ENCODE results near the gene MFAP3L.
A peak's percentile ranks its signal among the peaks of the same experiment; 100 is the strongest.

Gene MFAP3L

GRCh38 chr4:170015285-170015684 lies 10.9 kb downstream of the MFAP3L start (continued):
- TF ChIP-seq ZBTB44 (tag by site-specific recombination; IDR thresholded peaks at IDR 0.05) (no peak), ZNF324 (tag by site-specific recombination; IDR thresholded peaks at IDR 0.05) (no peak)

GRCh38 chr4:170014359-170015011 lies 11.7 kb downstream of the MFAP3L start:
- Histone ChIP-seq H3K36me3 (ENCODE audit: control insufficient read depth in 2 of 2, insufficient read depth in 1 of 2, low read length in 2 of 2) (no peaks in the 10 kb centered on the region), H3K9me3 (ENCODE audit: control insufficient read depth, insufficient read depth, low read depth, low read length) (no peaks in the 10 kb centered on the region), H3K4me3 (ENCODE audit: low read depth, low read length) (no peak overlapping the region), H3K4me1 (ENCODE audit: control insufficient read depth, insufficient read depth, low read length) (no peaks in the 10 kb centered on the region), H3K27ac (ENCODE audit: extremely low read depth, low read depth, low read length) (no peak overlapping the region)
- CTCF ChIA-PET, result no interaction called here
- POLR2A ChIA-PET, result interaction anchor here (1.0 kb wide), 1 partner anchor 11 kb away, joined by 4 read pairs; the partner anchor contains the start of gene MFAP3L
- TF ChIP-seq WT1 (tag by site-specific recombination; IDR thresholded peaks at IDR 0.05) (peak; percentile 78), ZNF677 (tag by site-specific recombination; IDR thresholded peaks at IDR 0.05) (no peak)

- POLR2A ChIA-PET, result no interaction called here
- CTCF ChIA-PET, result interaction anchor here (0.6 kb wide), 1 partner anchor 12 kb away, joined by 3 read pairs; no protein-coding TSS in a partner anchor
Measured at GRCh38 chr4:170012629-170012958, 13.6 kb downstream of the MFAP3L start.

GRCh38 chr4:170011921-170012628 lies 14.1 kb downstream of the MFAP3L start:
- Histone ChIP-seq H3K4me3 (ENCODE audit: low read depth, low read length) (no peak overlapping the region), H3K9me3 (ENCODE audit: control insufficient read depth, insufficient read depth, low read depth, low read length) (no peaks in the 10 kb centered on the region), H3K27ac (ENCODE audit: extremely low read depth, low read depth, low read length) (no peak overlapping the region), H3K36me3 (ENCODE audit: control insufficient read depth in 2 of 2, insufficient read depth in 1 of 2, low read length in 2 of 2) (no peaks in the 10 kb centered on the region), H3K4me1 (ENCODE audit: control insufficient read depth, insufficient read depth, low read length) (no peaks in the 10 kb centered on the region)
- ChIA-PET POLR2A (no interaction called here), CTCF (no interaction called here)
- TF ChIP-seq ZFHX2 (tag by site-specific recombination; conservative IDR thresholded peaks at IDR 0.05) (no peak), INSM2 (tag by site-specific recombination; IDR thresholded peaks at IDR 0.05) (no peak), ZSCAN23 (tag by site-specific recombination; IDR thresholded peaks at IDR 0.05) (no peak), ZNF48 (tag by site-specific recombination; IDR thresholded peaks at IDR 0.05) (no peak), ZNF580 (tag by site-specific recombination; IDR thresholded peaks at IDR 0.05) (no peak), ZNF280D (tag by site-specific recombination; IDR thresholded peaks at IDR 0.05) (no peak), ZBTB26 (tag by site-specific recombination; optimal IDR thresholded peaks at IDR 0.05) (no peak), ZNF223 (tag by site-specific recombination; IDR thresholded peaks at IDR 0.05) (no peak), ZNF211 (tag by site-specific recombination; IDR thresholded peaks at IDR 0.05; ENCODE audit: low read depth) (no peak), BCL6B (tag by site-specific recombination; IDR thresholded peaks at IDR 0.05) (no peak)

More at GRCh38 chr4:170012629-170012958, 13.6 kb downstream of the MFAP3L start:
- Histone ChIP-seq H3K4me3 (ENCODE audit: low read depth, low read length) (no peak overlapping the region), H3K4me1 (ENCODE audit: control insufficient read depth, insufficient read depth, low read length) (no peaks in the 10 kb centered on the region), H3K27ac (ENCODE audit: extremely low read depth, low read depth, low read length) (no peak overlapping the region), H3K36me3 (ENCODE audit: control insufficient read depth in 2 of 2, insufficient read depth in 1 of 2, low read length in 2 of 2) (no peaks in the 10 kb centered on the region), H3K9me3 (ENCODE audit: control insufficient read depth, insufficient read depth, low read depth, low read length) (no peaks in the 10 kb centered on the region)
- TF ChIP-seq GLIS1 (tag by site-specific recombination; IDR thresholded peaks at IDR 0.05) (no peak), ZNF114 (tag by site-specific recombination; IDR thresholded peaks at IDR 0.05) (no peak), SCRT2 (tag by site-specific recombination; IDR thresholded peaks at IDR 0.05) (no peak), ZNF549 (tag by site-specific recombination; IDR thresholded peaks at IDR 0.05) (no peak), SALL2 (tag by site-specific recombination; IDR thresholded peaks at IDR 0.05; ENCODE audit: borderline replicate concordance) (no peak), PRDM1 (tag by site-specific recombination; IDR thresholded peaks at IDR 0.05) (no peak), ZNF626 (tag by site-specific recombination; IDR thresholded peaks at IDR 0.05) (no peak), ZNF555 (tag by site-specific recombination; conservative IDR thresholded peaks at IDR 0.05) (no peak), ZBTB20 (tag by site-specific recombination; IDR thresholded peaks at IDR 0.05) (no peak), ZSCAN23 (tag by site-specific recombination; IDR thresholded peaks at IDR 0.05) (no peak), ZNF10 (tag by site-specific recombination; IDR thresholded peaks at IDR 0.05) (no peak), ZNF473 (tag by site-specific recombination; IDR thresholded peaks at IDR 0.05) (no peak), ZNF24 (tag by site-specific recombination; IDR thresholded peaks at IDR 0.05) (no peak), ZIC2 (tag by site-specific recombination; IDR thresholded peaks at IDR 0.05) (no peak), KLF10 (tag by site-specific recombination; IDR thresholded peaks at IDR 0.05) (no peak), ZNF596 (tag by site-specific recombination; IDR thresholded peaks at IDR 0.05) (no peak)

All from HEK293 (cell line).